Measurements from ENCODE around the gene LRRC8D.

DNA sequence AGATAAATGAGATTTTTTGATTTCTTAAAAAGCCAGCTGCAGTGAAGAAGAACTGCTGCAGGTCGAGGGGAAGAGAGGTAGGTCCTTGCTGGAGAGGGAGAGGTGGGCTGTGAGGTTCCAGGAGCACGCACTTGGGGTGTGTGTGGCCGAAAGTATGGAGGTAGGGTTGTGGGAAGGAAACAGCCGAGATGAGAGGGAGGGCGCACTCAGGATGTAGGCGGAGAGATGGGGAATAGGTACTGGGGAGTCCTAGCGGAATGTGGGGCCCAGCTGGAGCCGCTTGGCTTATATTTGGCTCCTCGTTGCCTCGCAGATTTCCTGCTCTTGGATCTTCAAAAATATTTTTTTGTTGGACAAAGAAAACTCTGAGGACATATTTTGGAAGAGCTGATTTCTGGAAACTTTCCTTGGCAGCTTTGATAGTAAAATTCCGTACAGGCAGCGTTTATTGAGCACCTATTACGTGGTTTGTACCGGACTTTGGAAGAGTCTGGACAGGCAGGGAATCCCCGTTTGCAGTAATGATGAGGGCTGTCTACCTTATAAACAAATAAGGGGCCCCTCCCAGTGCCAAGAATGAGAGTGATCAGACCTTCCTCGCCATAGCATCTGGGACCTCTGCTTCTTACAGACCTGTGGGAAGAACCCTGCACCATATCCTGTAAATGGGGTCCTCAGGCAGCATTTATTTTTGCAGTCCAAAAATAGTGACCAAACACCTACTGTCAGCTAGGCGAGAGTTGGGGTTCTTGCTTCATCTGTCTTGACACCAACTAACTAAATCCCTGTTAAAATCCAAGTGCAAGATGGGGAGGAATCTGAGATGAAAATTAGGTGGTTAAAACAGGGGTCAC is 1.5 kb downstream of the LRRC8D start:
- TF ChIP-seq RARB (CRISPR knock-in tag; IDR thresholded peaks at IDR 0.05) (no peak), TOX (CRISPR knock-in tag; IDR thresholded peaks at IDR 0.05; ENCODE audit: borderline replicate concordance) (no peak), TCF4 (CRISPR knock-in tag; IDR thresholded peaks at IDR 0.05; ENCODE audit: borderline replicate concordance) (no peak), ZNF8 (CRISPR knock-in tag; IDR thresholded peaks at IDR 0.05) (no peak), ZNF70 (CRISPR knock-in tag; IDR thresholded peaks at IDR 0.05) (no peak), ARNTL (CRISPR knock-in tag; IDR thresholded peaks at IDR 0.05; ENCODE audit: borderline replicate concordance, low read depth) (no peak), CSDC2 (CRISPR knock-in tag; IDR thresholded peaks at IDR 0.05) (no peak), PPARA (CRISPR knock-in tag; IDR thresholded peaks at IDR 0.05; ENCODE audit: borderline replicate concordance) (no peak), ZC3H10 (CRISPR knock-in tag; IDR thresholded peaks at IDR 0.05) (no peak), GLIS3 (CRISPR knock-in tag; IDR thresholded peaks at IDR 0.05) (no peak)
- TF ChIP-seq, protein P1, sequence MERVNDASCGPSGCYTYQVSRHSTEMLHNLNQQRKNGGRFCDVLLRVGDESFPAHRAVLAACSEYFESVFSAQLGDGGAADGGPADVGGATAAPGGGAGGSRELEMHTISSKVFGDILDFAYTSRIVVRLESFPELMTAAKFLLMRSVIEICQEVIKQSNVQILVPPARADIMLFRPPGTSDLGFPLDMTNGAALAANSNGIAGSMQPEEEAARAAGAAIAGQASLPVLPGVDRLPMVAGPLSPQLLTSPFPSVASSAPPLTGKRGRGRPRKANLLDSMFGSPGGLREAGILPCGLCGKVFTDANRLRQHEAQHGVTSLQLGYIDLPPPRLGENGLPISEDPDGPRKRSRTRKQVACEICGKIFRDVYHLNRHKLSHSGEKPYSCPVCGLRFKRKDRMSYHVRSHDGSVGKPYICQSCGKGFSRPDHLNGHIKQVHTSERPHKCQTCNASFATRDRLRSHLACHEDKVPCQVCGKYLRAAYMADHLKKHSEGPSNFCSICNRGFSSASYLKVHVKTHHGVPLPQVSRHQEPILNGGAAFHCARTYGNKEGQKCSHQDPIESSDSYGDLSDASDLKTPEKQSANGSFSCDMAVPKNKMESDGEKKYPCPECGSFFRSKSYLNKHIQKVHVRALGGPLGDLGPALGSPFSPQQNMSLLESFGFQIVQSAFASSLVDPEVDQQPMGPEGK (CRISPR knock-in tag; IDR thresholded peaks at IDR 0.05; ENCODE audit: borderline replicate concordance): no peak
- TF ChIP-seq, protein P2, sequence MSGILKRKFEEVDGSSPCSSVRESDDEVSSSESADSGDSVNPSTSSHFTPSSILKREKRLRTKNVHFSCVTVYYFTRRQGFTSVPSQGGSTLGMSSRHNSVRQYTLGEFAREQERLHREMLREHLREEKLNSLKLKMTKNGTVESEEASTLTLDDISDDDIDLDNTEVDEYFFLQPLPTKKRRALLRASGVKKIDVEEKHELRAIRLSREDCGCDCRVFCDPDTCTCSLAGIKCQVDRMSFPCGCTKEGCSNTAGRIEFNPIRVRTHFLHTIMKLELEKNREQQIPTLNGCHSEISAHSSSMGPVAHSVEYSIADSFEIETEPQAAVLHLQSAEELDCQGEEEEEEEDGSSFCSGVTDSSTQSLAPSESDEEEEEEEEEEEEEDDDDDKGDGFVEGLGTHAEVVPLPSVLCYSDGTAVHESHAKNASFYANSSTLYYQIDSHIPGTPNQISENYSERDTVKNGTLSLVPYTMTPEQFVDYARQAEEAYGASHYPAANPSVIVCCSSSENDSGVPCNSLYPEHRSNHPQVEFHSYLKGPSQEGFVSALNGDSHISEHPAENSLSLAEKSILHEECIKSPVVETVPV (CRISPR knock-in tag; IDR thresholded peaks at IDR 0.05): no peak

Data from SK-N-SH treated with all-trans-retinoic acid at 6 μM for 48 hours (cell line).